GM18517 (cell line): ENCODE measurements around the gene CHST3.
"Not testable (repeated sequence)": the region's sequence is repeated elsewhere in the genome, so short reads cannot be mapped to it uniquely, and the experiment has no call there.

Experiments used
- ATAC-seq: cut with Tn5 transposase; IDR thresholded peaks from one replicate; pipeline ENCODE4 v1.9.1; 2021; ENCODE audit warnings: mild to moderate bottlenecking, moderate library complexity; ENCODE audit not compliant: unreplicated experiment

CHST3 gene

DNA sequence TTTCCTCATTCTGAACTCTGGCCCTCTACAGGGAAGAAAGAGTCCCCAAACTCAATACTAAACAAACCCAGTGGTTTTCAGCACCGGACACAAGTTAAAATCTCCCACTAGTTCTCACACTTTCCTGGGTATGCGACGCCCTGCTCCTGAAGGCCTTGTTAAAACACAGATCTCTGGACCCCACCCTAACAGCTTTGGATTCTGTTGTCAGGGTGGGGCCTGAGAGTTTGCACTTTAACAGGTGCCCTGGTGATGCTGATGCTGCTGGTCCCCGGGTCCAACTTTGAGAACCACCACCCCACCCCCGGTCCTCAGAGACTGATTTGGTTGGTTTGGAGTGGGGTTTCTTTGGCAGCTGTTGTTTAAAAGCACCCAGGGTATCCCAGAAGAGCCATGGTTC lies 61.6 kb downstream of the CHST3 start:
- ATAC-seq: no peak

- ATAC-seq: no peak
Measured at GRCh38 chr10:72026278-72027111, 62.3 kb downstream of the CHST3 start.

DNA sequence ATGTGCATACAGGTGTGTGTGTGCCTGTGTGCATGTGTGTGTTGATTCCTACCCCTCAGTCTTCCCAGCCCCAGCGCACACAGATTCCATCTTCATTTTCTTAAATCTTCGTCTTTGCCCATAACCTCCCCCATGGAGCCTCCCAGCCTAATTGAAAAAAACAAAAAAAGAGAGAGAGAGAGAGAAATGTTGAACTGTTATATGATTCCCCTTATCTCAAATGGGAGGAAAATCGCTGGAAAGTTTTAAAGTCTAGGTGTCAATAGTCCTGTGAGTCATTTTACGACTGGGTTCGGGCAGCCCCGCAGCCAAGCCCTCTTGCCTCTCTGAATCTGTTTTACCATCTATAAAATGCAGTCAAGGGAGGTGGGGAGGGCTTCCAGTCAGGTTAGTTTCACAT lies 63.3 kb downstream of the CHST3 start:
- no peak for ATAC-seq

DNA sequence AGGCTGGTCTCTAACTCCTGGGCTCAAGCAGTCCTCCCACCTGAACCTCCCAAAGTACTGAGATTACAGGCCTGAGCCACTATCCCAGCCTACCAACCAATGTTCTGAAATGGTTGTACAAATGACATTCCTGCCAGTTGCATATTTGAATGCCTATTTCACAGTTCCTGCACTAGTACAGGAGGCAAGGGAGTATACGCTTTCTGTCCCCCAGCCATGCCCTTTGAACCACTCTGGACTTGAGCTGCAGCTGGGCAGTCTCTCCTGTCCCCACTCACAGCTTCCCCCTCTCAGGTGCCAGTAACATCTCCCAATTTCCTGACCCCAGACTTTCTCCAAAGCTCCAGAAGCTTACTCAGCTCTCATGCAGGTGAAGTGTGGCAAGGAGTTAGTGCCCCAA lies 65.2 kb downstream of the CHST3 start:
- no peak for ATAC-seq

DNA sequence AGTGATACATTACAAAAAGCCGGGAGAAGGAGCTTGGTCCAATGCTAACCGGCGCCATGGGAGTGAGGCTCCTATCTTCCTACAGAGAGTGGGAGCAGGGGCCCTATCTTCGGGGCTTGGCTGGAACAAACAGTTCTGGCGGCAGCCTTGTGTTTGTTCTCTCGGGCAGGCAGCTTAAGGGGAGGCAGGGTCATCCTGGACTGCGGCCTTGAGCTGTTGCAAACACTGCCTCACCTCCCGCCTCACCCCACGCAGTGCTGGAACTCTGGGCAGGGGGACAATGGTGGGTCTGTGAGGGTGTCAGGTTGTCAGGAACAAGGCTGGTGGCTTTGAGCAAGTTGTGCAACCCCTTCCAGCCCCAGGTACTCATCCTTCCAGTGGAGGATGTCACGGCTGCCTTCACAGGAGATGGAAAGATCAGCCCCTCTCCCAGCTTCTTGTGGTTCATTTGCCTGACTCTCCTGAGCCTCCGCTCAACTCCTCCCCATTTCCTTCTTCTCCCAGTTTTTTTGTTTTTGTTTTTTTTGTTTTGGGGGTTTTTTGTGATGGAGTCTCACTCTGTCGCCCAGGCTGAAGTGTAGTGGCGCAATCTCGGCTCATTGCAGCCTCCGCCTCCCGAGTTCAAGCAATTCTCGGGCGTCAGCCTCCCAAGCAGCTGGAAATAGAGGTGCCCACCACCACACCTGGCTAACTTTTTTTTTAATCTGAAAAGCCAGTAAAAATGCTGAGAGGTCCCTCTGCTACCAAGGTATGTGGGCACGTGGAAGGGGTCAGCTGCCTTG lies 66.8 kb downstream of the CHST3 start:
- no peak for ATAC-seq

GRCh38 chr10:72031706-72032105 lies 67.5 kb downstream of the CHST3 start:
- ATAC-seq: no peak

DNA sequence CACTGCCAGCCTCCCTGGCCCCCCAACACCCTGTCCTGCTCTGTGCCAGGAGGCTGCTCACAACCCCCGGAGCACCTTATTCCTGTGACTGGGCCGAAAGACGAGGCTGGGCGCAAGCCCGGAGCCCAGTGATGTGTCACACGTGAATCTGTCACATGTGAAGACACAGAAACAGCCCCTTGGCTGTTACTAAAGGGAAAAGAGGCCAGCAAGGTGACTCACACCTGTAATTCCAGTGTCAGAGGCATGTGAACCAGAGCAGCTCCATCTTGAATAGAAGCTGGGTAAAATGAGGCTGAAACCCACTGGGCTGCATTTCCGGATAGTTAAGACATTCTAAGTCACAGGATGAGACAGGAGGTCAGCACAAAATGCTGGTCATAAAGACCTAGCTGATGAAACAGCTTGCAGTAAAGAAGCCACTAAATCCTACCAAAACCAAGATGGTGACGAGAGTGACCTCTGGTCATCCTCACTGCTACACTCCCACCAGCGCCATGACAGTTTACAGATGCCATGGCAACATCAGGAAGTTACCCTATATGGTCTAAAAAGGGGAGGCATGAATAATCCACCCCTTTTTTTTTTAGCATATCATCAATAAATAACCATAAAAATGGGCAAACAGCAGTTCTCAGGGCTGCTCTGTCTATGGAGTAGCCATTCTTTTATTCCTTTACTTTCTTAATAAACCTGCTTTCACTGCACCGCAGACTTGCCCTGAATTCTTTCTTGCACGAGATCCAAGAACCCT lies 68.4 kb downstream of the CHST3 start:
- not testable (repeated sequence) for ATAC-seq

- ATAC-seq: no peak
Measured at GRCh38 chr10:72034040-72034499, 69.9 kb downstream of the CHST3 start.

DNA sequence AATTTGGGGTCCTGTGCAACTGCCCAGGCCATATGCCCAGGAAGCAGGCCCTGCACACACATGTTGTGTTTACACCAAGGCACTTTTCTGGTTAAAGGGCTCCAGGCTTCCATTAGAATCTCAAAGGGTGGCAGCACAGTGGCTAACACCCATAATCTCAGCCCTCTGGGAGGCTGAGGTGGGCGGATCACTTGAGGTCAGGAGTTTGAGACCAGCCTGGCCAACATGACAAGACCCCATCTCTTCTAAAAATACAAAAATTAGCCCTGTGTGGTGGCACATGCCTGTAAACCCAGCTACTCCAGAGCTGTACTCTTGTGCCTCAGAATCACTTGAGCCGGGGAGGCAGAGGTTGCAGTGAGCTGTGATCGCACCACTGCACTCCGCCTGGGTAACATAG lies 70.6 kb downstream of the CHST3 start:
- ATAC-seq: no peak

GRCh38 chr10:72035252-72035887 lies 71.2 kb downstream of the CHST3 start:
- ATAC-seq: no peak

- ATAC-seq: no peak
Measured at GRCh38 chr10:72037266-72037665, 73.1 kb downstream of the CHST3 start.

- ATAC-seq: no peak
Measured at GRCh38 chr10:72037811-72038210, 73.6 kb downstream of the CHST3 start.

GRCh38 chr10:72038458-72039001 lies 74.3 kb downstream of the CHST3 start:
- no peak for ATAC-seq

GRCh38 chr10:72039377-72039776 lies 75.2 kb downstream of the CHST3 start:
- no peak for ATAC-seq

DNA sequence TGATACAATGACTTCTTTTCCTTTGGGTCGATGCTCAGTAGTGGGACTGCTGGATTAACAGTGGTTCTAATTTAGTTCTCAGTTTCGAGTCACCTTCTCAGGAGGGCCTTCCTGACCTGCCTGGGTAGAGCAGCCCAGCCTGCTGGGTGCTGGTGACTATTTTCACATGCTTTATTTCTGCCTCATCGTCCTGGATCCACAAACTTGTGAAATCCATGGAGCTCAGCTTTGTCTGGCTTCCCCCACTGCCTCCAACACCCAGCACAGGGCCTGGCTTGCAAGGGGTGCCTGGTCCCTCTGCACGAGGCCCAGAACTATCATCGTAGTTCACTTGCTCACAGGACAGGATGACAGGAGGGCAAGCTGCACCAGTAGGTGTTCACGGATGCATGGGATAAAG lies 77.3 kb downstream of the CHST3 start:
- ATAC-seq: no peak

GRCh38 chr10:72043016-72043834 lies 79.0 kb downstream of the CHST3 start:
- ATAC-seq: no peak

GRCh38 chr10:72044417-72045041 lies 80.3 kb downstream of the CHST3 start:
- ATAC-seq: no peak

DNA sequence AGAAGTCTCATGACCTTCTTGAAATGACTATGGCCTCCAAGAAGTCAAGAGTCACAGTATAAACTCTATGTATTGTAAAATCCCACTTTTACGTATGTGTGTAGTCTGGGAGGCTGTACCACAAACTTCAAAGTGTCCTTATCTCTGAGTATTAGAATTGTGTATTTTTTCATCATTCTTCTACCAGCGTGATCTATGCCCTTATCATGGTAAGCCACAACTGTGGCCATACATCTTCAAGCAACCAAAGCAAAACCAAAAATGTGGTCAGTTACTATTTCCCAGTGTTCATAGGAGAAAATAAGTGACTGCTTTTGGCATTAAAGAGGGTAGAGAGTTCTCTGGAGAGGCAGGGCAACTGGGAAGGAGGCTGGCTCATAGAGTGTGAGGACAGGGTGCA lies 81.4 kb downstream of the CHST3 start:
- ATAC-seq: no peak

GRCh38 chr10:72048450-72049124 lies 84.4 kb downstream of the CHST3 start:
- no peak for ATAC-seq
